Type B pancreatic cell (in vitro differentiated cells): ENCODE results near the gene PACSIN2. TPM values are rescaled to one million over a fixed set of nuclear protein-coding genes. Genes with fewer than 3 reads are reported as not detected.

Experiments
- DNase-seq: peaks from one replicate; pipeline ENCODE4 v3.0.0; 2021; ENCODE audit warnings: mixed read lengths; ENCODE audit not compliant: unreplicated experiment; ENCODE audit errors: extremely low spot score
- H3K27ac Mint-ChIP-seq: 2 replicates; pipeline ENCODE4 v1.8.0; 2021; ENCODE audit warnings: mild to moderate bottlenecking, mixed read lengths
- H3K27me3 Mint-ChIP-seq: 2 replicates; pipeline ENCODE4 v1.8.0; 2021; ENCODE audit warnings: mixed read lengths
- H3K36me3 Mint-ChIP-seq: 2 replicates; pipeline ENCODE4 v1.8.0; 2021; ENCODE audit warnings: mixed read lengths
- H3K4me1 Mint-ChIP-seq: one replicate; pipeline ENCODE4 v1.8.0; 2021; ENCODE audit warnings: mixed read lengths; ENCODE audit not compliant: unreplicated experiment
- H3K4me3 Mint-ChIP-seq: 2 replicates; pipeline ENCODE4 v1.8.0; 2021; ENCODE audit warnings: mild to moderate bottlenecking, mixed read lengths
- H3K9me3 Mint-ChIP-seq: 2 replicates; pipeline ENCODE4 v1.8.0; 2021; ENCODE audit warnings: mixed read lengths
- total RNA-seq: library from RNA; stranded (reverse); gene quantifications from 2 replicates; pipeline ENCODE4 v1.2.1, GENCODE V29; 2021; ENCODE audit warnings: low replicate concordance
- TF ChIP-seq, protein P1 (sequence below): fragments of 200-600 bp; sonication (generic); conservative IDR thresholded peaks from 2 replicates; pipeline ENCODE4 v1.5.0; 2021; ENCODE audit warnings: antibody characterized with exemption, mild to moderate bottlenecking

Gene PACSIN2
- total RNA-seq, 1 donor from 2014 or later = 53.4 TPM

DNA sequence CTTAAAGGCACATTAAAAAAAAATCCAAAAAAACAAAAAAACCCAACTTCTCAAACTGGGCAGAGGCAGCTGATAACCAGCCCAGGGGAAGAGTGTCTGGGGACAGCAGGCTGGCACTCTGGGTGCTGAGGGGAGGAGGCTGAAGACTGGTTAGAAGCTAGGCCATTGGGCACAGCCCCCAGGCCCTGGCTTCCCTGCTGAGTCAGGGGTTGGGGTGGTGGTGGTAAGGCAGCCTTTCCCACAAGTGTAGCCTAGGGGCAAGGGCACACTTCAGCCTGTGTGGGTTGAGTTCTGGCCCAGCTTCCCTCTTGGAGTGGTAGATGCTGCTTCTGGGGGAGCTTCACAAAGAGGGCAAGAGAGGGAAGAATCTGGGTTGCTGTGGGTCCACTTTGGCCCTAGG lies 141.6 kb downstream of the PACSIN2 start:
- Mint-ChIP-seq H3K27ac (no peak overlapping the region), H3K27me3 (no peaks in the 10 kb centered on the region), H3K4me3 (no peak overlapping the region), H3K4me1 (no peaks in the 10 kb centered on the region), H3K36me3 (no peaks in the 10 kb centered on the region), H3K9me3 (no peaks in the 10 kb centered on the region)
- TF ChIP-seq, protein P1, sequence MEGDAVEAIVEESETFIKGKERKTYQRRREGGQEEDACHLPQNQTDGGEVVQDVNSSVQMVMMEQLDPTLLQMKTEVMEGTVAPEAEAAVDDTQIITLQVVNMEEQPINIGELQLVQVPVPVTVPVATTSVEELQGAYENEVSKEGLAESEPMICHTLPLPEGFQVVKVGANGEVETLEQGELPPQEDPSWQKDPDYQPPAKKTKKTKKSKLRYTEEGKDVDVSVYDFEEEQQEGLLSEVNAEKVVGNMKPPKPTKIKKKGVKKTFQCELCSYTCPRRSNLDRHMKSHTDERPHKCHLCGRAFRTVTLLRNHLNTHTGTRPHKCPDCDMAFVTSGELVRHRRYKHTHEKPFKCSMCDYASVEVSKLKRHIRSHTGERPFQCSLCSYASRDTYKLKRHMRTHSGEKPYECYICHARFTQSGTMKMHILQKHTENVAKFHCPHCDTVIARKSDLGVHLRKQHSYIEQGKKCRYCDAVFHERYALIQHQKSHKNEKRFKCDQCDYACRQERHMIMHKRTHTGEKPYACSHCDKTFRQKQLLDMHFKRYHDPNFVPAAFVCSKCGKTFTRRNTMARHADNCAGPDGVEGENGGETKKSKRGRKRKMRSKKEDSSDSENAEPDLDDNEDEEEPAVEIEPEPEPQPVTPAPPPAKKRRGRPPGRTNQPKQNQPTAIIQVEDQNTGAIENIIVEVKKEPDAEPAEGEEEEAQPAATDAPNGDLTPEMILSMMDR = no peak
- DNase-seq = no peak

DNA sequence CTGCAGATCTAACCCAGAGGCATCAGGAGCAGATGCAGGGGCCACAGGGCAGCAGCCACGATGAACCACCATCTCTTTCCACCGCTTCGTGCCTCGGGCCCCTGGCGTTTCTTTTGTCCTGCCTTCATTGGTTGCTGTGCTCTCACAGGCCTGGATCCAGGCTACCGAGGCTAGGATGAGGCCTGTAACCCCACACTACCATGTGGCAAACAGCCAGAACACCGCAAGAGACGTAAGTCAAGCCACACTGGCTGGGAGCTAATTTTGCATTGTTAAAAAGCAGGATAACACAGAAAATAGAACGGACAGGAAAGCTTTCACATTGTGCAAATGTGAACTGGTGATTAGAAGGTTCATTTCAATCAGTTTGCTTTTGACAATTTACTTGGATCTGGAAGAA lies 142.1 kb downstream of the PACSIN2 start:
- H3K9me3 Mint-ChIP-seq = no peaks in the 10 kb centered on the region
- H3K27ac Mint-ChIP-seq = no peak overlapping the region
- H3K4me3 Mint-ChIP-seq = no peak overlapping the region
- no peaks in the 10 kb centered on the region for H3K4me1 Mint-ChIP-seq
- no peaks in the 10 kb centered on the region for H3K36me3 Mint-ChIP-seq
- no peak for DNase-seq
- TF ChIP-seq, protein P1 = no peak
- no peaks in the 10 kb centered on the region for H3K27me3 Mint-ChIP-seq

DNA sequence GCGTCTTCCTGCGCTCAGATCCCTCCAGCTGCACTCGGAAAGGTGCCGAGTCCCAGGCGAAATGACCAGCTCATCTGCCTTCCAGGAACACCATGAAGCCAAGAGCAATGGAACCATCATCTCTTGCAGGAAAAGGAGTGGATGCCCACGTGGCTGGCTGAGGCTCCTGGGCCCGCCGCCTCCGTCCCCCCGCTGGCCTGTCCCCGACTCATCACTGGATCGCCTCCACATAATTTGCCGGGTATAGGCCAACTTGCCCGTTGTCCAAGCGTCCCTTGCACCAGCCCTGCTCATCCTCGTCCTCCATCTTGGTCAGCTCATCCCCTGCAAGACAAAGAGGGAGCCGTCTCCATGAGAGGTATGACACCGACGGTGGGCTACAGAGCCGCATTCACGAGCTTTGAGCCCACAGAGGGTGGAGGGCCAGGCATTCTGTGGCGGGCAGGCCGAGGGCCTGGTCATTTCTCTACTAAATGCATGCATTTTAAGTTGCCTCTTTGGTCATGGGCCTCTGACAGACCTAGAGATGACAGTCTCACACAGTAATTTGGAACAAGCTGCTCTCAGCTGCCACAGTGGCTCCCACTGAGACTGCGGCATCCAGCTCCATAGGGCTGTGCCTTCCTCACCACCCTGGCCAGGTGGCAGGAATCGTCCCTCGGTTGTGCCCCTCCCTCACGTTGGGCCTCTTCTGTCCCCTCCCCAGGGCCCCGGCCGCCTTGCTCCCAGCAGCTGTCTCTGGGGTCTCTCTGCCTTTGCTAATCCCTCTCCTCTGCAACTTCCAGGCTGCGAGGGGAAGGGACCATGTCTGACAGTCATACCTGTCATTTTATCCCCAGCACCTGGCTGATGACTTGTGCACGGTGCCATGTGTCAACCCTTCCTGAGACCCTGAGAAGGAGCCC lies 143.6 kb downstream of the PACSIN2 start:
- no peaks in the 10 kb centered on the region for H3K9me3 Mint-ChIP-seq
- no peaks in the 10 kb centered on the region for H3K4me1 Mint-ChIP-seq
- H3K27me3 Mint-ChIP-seq = no peaks in the 10 kb centered on the region
- no peak overlapping the region for H3K27ac Mint-ChIP-seq
- H3K4me3 Mint-ChIP-seq = no peak overlapping the region
- TF ChIP-seq, protein P1 = no peak
- no peak for DNase-seq
- H3K36me3 Mint-ChIP-seq = no peaks in the 10 kb centered on the region

DNA sequence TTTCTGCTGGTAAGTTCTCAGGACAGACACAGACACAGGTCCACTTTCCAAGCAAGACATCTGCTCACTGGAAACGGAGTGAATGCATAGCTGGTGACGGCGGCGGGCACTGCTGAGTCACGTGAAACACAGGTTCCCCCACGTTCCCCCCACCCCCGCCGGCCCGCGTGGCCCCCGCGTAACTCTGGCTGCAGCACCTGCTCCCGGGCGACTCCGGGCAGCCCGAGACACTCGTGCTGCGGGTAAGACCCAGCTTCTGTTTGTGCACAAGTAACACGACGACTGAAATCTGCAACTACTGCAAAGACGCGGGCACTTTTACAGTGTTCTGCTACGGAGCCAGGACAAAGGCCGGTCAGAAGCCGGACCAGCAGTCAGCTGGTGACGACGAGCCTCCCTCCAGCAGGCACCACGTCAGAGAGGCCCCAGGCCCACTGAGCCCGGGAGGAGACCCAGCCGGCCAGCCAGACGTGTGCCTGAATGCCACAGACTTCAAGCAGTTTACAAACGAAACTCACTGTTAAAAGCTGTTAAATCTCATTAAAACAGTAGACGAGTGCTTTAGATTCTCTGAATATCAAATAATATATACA lies 145.0 kb downstream of the PACSIN2 start:
- Mint-ChIP-seq H3K4me3 (no peak overlapping the region), H3K36me3 (no peaks in the 10 kb centered on the region), H3K9me3 (no peaks in the 10 kb centered on the region), H3K4me1 (no peaks in the 10 kb centered on the region), H3K27ac (no peak overlapping the region), H3K27me3 (no peaks in the 10 kb centered on the region)
- no peak for DNase-seq
- TF ChIP-seq, protein P1 = no peak

DNA sequence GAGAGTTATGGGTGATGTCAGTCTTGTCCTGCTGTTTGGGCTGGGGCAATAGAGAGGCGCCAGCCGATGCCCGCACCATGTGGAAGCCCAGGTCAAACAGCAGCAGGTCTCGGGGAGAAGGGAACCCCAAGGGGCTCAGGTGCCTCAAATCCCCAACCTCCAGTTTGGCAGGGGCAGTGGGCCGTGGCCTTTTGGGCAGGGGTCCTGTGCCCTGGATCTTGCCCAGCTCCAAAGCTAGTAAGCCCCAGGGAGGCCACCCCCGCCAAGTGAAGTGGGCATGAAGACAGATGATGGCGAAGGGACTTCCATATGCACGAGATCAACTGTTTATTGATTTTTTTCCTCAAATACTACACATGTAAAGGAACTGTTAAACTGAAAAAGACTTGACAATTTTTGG lies 145.5 kb downstream of the PACSIN2 start:
- H3K27ac Mint-ChIP-seq = no peak overlapping the region
- H3K9me3 Mint-ChIP-seq = no peaks in the 10 kb centered on the region
- no peak overlapping the region for H3K4me3 Mint-ChIP-seq
- no peak for DNase-seq
- no peaks in the 10 kb centered on the region for H3K27me3 Mint-ChIP-seq
- no peaks in the 10 kb centered on the region for H3K36me3 Mint-ChIP-seq
- no peaks in the 10 kb centered on the region for H3K4me1 Mint-ChIP-seq
- TF ChIP-seq, protein P1 = no peak
